ENCODE results near the gene LRRC36. TPM values are rescaled to one million over a fixed set of nuclear protein-coding genes. Genes with fewer than 3 reads are reported as not detected.

The LRRC36 gene
- total and polyA plus RNA-seq, 8 donors: 1.3 to 16.4 (median 2.4) TPM

- peak in 1 of 6 donors; percentile 31 for DNase-seq
- Histone ChIP-seq H3K4me3 (no peak overlapping the region), H3K36me3 (no peaks in the 10 kb centered on the region), H3K4me1 (peaks cover 9 to 16% (median 14%) of the 10 kb centered on the region in 3 donors), H3K27ac (peak overlapping the region in 2 of 4 donors; percentile 8 to 88), H3K27me3 (no peaks in the 10 kb centered on the region), H3K9me3 (no peaks in the 10 kb centered on the region)
- WGBS, 2 donors: 85 to 86% methylated on average over 17 to 18 of the region's 18 CpGs
- ATAC-seq: no peak
- no peak for TF ChIP-seq CTCF (IDR thresholded peaks at IDR 0.05)
- intact Hi-C loops (cut with DNase I): no loop called here
- FAIRE-seq: no peak
Observed at GRCh38 chr16:67406111-67406971, 79.7 kb downstream of the LRRC36 start.

GRCh38 chr16:67407176-67407787 is 80.7 kb downstream of the LRRC36 start:
- peak in 1 of 6 donors; percentile 45 for DNase-seq
- H3K27me3 ChIP-seq: no peaks in the 10 kb centered on the region
- no peaks in the 10 kb centered on the region for H3K36me3 ChIP-seq
- no peak overlapping the region for H3K4me3 ChIP-seq
- intact Hi-C loops (cut with DNase I): no loop called here
- 90 to 95% methylated on average over 7 of the region's 7 CpGs for WGBS, 2 donors
- no peaks in the 10 kb centered on the region for H3K9me3 ChIP-seq
- H3K4me1 ChIP-seq: peaks cover 9 to 16% (median 14%) of the 10 kb centered on the region in 3 donors
- no peak for FAIRE-seq
- no peak overlapping the region for H3K27ac ChIP-seq
- no peak for ATAC-seq
- no peak for TF ChIP-seq CTCF (IDR thresholded peaks at IDR 0.05)

- H3K9me3 ChIP-seq: no peaks in the 10 kb centered on the region
- WGBS, 2 donors: 81 to 86% methylated on average over 6 of the region's 6 CpGs
- intact Hi-C loops (cut with DNase I): no loop called here
- ATAC-seq (no peak), FAIRE-seq (no peak), DNase-seq (no peak)
- TF ChIP-seq CTCF (IDR thresholded peaks at IDR 0.05): no peak
- H3K4me1 ChIP-seq: peaks cover 9 to 16% (median 14%) of the 10 kb centered on the region in 3 donors
- no peak overlapping the region for H3K27ac ChIP-seq
- H3K27me3 ChIP-seq: no peaks in the 10 kb centered on the region
- no peak overlapping the region for H3K4me3 ChIP-seq
- no peaks in the 10 kb centered on the region for H3K36me3 ChIP-seq
Observed at GRCh38 chr16:67407788-67408452, 81.3 kb downstream of the LRRC36 start.

GRCh38 chr16:67409631-67410030 is 83.0 kb downstream of the LRRC36 start:
- TF ChIP-seq CTCF (IDR thresholded peaks at IDR 0.05): no peak
- FAIRE-seq (no peak), ATAC-seq (no peak), DNase-seq (no peak)
- no peaks in the 10 kb centered on the region for H3K36me3 ChIP-seq
- H3K27me3 ChIP-seq: no peaks in the 10 kb centered on the region
- 65 to 66% methylated on average over 9 of the region's 9 CpGs for WGBS, 2 donors
- intact Hi-C loops (cut with DNase I): no loop called here
- H3K4me3 ChIP-seq: no peak overlapping the region
- H3K4me1 ChIP-seq: peaks cover 0 to 5% (median 3%) of the 10 kb centered on the region in 3 donors
- no peak overlapping the region for H3K27ac ChIP-seq
- H3K9me3 ChIP-seq: no peaks in the 10 kb centered on the region

Measured in pancreas (tissue), 10 donors.